ENCODE measurements around the gene B3GALT5.

- TF ChIP-seq CTCF (optimal IDR thresholded peaks at IDR 0.05 in 1 of 3, IDR thresholded peaks at IDR 0.05 in 1 of 3, conservative IDR thresholded peaks at IDR 0.05 in 1 of 3; ENCODE audit: extremely low read depth in 1 of 3, insufficient read depth in 2 of 3, low read length in 3 of 3) = no peak
- no peak for TF ChIP-seq EZH2 (IDR thresholded peaks at IDR 0.05; ENCODE audit: low read length)
Measured at GRCh38 chr21:39688010-39688409, 75.3 kb downstream of the B3GALT5 start.
